Fibroblast of skin of right biceps (primary cell): ENCODE measurements around the gene SLC27A1.
"Not testable (repeated sequence)": the region's sequence is repeated elsewhere in the genome, so short reads cannot be mapped to it uniquely, and the experiment has no call there.

ENCODE experiments used
- DNase-seq: peaks from one replicate; pipeline ENCODE4 v3.0.0-alpha.2; 2013

The SLC27A1 gene

DNA sequence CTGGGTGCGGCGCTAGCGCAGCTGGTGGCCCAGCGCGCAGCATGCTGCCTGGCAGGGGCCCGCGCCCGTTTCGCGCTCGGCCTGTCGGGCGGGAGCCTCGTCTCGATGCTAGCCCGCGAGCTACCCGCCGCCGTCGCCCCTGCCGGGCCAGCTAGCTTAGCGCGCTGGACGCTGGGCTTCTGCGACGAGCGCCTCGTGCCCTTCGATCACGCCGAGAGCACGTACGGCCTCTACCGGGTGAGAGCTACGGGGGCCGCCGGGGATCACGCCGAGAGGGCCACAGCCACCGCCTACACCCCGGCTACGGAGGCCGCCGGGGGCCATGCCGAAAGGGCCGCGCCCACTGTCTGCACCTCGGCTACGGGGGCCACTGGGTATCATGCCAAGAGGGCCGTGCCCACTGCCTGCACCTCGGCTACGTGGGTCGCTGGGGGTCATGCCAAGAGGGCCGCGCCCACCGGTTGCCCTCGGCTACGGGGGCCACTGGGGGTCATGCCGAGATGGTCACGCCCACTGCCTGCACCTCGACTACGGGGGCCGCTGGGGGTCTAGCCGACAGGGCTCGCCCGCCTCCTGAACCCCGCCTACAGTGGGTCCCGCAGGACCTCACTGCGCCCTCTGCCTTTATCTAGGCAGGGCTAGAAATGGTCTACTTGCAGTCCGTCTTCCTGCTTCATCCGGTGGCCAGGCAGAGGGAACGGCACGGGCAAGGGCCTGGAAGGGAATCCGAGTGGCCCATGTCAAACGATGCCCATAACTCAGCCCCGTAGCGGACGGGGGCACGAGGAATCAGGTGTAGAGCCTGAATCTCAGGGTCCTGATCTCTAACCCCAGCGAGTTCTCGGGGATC lies 41.6 kb downstream of the SLC27A1 start:
- peak; percentile 87 for DNase-seq

DNA sequence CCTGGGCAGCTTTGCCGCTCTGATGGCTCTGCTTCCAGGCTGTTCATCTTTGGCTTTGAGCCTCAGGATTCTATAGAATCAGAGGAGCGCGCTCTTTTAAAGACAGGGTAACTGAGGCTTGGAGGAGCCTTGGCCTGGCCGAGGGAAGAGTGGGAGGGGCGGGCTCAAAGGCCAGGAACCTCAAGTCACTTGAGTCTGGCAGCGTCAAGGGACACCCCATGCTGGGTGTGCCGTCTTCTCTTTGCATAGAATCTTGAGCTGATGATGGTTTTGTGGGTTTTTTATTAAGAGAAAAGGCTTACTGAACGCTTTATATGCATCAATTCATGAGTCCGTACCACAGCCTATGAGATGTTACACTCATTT lies 42.2 kb downstream of the SLC27A1 start:
- no peak for DNase-seq

GRCh38 chr19:17515408-17516149 lies 45.3 kb downstream of the SLC27A1 start:
- no peak for DNase-seq

GRCh38 chr19:17517898-17518297 lies 47.6 kb downstream of the SLC27A1 start:
- DNase-seq = no peak

- not testable (repeated sequence) for DNase-seq
Measured at GRCh38 chr19:17518654-17519053, 48.3 kb downstream of the SLC27A1 start.

- no peak for DNase-seq
Measured at GRCh38 chr19:17519967-17520366, 49.6 kb downstream of the SLC27A1 start.

GRCh38 chr19:17520865-17521264 lies 50.5 kb downstream of the SLC27A1 start:
- no peak for DNase-seq

GRCh38 chr19:17522988-17523872 lies 52.9 kb downstream of the SLC27A1 start:
- DNase-seq = no peak

DNA sequence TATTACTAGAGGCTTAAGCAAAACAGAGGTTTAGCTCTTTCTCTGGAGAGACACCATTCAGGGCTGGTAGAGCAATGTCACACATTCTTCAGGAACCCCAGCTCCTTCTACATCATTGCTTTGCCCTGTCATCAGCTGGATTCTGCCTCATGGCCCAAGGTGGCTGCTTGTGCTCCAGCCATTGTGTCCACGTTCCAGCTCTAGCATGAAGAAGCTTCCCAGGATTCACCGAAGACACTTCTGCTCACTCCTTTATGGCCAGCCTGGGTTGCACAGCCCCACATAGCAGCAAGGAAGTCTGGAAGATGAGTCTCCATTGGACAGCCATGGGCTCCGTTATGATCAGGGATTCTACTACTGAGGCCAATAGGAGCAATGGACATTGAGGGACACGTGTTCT lies 54.3 kb downstream of the SLC27A1 start:
- no peak for DNase-seq

DNA sequence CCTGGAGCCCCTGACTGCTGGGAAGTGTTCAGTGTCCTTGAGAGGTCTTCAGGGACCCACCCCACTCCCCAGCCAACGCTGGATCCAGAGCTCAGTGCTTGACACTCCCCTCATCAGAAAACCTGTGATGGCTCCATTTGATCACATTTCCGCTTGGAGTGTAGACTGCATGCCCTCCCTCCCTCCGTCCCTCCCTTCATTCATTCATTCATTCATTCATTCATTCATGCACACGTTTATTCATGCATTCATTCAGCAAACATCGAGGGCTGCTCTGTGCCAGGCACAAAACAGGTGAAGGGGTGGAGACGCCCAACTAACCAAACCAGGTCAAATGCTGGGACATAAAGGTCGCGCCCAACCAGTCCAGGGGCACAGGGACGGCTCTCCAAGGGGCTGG lies 54.8 kb downstream of the SLC27A1 start:
- no peak for DNase-seq

DNA sequence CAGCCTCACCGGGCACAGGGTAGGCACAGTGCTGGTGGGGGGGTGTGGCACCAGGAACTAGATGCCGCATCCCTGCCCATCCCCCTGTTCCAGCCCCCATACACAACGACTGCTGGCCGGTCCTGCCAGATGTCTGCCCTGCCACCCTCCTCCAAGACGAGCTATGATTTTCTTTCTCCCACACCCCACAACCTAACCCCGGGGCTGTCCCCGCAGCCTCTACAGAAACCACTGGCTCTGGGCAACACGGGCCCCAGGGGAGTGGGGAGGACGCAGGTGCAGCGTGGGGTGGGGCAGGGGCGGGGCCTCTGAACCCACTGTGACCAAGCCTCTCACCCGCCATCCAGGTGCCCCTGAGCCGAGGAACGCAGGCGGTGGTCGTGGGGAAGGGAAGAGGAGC lies 56.6 kb downstream of the SLC27A1 start:
- no peak for DNase-seq

GRCh38 chr19:17527326-17527725 lies 57.0 kb downstream of the SLC27A1 start:
- DNase-seq = no peak

- no peak for DNase-seq
Measured at GRCh38 chr19:17528610-17529009, 58.3 kb downstream of the SLC27A1 start.

GRCh38 chr19:17529239-17530158 lies 59.2 kb downstream of the SLC27A1 start:
- no peak for DNase-seq

- DNase-seq = no peak
Measured at GRCh38 chr19:17530586-17530985, 60.3 kb downstream of the SLC27A1 start.

DNA sequence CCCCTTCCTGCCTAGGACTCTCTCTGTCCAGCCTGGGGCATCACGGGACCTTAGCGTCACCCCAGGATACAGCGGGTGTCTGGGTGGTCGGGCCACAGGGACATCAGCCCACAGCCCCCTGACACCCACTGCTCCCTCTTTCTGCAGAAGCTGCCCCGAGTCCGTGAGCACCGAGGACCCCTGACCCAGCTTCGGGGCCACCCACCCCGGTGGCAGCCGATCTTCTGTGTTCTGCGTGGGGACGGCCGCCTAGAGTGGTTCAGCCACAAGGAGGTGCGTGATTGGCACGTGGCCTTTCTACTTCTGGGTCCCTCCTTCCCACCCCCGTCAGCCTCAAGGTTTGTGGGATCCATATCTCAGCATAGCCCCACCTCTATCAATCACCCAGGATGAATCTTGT lies 61.8 kb downstream of the SLC27A1 start:
- DNase-seq = no peak

DNA sequence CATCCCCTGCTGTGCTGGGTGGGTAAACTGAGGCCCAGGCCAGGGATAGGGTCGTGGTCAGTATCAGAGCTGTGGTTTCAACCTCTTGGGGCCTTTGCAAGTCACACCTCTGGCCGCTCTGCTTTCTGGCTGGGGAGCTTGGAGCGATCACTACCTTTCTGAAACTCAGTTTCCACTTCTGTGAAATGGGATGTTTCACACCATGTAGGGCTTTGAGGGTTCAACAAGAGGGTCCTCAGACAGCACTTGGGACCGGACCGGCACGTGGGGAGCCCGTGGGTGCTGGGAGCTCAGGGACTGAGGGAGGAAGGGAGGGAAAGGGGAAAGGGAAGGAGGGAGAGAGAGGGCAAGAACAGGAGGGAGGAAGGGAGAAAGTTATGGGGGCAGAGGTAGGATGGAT lies 62.2 kb downstream of the SLC27A1 start:
- DNase-seq = no peak

DNA sequence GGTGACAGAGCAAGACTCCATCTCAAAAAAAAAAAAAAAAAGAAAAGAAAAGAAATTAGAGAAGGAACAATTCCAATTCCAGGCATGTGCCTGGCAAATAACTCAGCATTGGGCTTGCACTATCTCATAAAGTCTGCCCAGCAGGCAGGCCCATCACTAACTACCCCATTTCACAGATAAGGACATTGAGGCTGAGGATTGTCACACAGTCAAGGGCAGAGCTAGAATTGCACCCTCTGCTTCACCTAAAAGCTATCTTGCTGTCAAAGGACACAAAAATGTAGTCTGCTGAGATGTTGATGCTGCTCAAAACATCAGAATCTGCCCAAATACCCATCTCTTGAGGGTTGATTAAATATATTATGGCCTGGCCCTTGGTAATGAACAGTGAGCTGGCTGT lies 64.4 kb downstream of the SLC27A1 start:
- no peak for DNase-seq

DNA sequence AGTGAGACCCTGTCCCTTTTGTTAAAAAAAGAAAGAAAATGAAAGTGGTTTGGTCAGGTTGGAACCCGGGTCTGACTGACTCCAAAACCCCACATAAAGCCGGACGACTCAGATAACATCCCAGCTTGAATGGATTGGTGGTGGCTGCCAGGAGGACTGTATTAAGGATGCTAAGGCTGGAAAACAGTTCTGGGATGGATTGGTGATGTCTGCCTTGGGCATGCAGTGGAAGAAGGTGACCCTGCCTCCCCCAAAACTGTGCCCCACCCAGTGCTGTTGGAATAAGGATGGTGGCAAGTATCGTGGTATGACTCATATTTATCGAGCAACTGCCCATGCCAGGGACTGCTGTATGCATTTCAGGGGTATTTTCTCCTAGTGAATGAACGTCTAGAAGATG lies 66.6 kb downstream of the SLC27A1 start:
- DNase-seq = no peak

DNA sequence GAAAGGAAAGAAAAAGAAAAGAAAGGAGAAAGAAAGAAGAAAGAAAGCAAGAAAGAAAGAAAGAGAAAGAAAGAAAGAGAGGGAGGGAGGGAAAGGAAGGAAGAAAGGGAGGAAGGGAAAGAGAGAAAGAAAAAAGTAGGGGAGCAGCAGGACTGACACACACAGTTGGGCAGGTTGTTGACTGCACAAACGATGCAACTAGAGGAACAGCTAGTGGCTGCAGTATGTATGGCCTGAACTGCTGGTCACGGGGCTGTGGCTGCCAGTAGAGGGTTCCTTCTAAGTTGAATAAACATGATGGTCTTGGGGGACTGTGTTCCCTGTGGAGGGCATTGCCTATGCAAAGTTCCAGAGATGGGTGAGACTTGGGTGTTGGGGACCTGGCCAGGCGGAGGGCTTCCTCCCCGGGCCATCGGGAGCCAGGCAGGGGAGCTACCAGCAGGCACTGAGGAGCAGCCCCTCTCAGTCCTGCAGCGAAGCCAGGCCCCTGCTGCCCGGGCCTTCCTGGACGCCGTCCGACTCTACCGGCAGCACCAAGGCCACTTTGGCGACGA lies 68.4 kb downstream of the SLC27A1 start:
- no peak for DNase-seq

DNA sequence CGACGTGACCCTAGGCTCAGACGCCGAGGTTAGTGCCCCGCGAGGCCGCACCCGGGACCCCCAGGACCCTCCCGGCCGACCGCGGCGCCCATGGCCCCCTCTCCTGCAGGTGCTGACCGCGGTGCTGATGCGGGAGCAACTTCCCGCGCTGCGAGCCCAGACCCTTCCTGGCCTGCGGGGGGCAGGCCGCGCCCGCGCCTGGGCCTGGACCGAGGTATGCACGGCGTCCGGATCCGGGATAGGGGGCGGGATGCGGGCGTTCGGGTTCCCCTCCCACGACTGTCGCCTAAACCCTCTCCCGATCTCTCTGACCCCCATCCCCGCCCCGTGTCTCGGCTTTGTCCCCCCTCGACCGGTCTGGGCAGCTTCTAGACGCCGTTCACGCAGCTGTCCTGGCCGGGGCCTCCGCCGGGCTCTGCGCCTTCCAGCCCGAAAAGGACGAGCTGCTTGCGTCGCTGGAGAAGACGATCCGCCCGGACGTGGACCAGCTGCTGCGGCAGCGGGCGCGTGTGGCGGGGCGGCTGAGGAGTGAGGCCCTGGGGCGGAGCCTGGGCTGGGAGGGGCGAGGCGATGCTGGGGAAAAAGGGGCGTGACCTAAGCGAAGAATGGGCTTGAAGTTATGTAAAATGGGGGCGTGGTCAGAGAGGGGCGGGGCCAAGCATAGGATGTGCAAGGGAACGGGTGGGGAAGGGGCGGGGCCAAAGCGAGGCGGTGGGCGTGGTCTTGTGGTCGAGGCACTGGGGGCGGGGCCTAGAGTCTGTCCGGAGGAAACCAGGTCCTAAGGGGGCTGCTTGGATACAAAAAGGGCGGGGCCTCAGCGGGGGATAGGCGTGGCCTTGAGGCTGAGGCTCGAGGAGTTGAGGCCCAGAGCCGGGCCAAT lies 69.2 kb downstream of the SLC27A1 start:
- peak; percentile 93 for DNase-seq
